Lung (tissue), 12 donors: ENCODE results near the gene COX7A2L. TPM values are rescaled to one million over a fixed set of nuclear protein-coding genes. Genes with fewer than 3 reads are reported as not detected.

ENCODE experiments used
- ATAC-seq: fragments of 200-7000 bp; cut with Tn5 transposase; one replicate; pipeline ENCODE4 v1.9.1; 2020; ENCODE audit warnings: moderate number of reproducible peaks; ENCODE audit not compliant: insufficient read depth, low FRiP score
- DNase-seq, 3 donors: peaks; one replicate each; pipeline ENCODE4 v3.0.0-alpha.2; 2013 to 2017
- H3K27ac ChIP-seq, 2 donors: one replicate each; pipeline ENCODE4 v1.5.1; 2013; ENCODE audit warnings: mild to moderate bottlenecking in 2 of 2, moderate library complexity in 2 of 2, control low read depth in 1 of 2, inconsistent platforms in 1 of 2, low read depth in 1 of 2, low read length in 1 of 2
- H3K27me3 ChIP-seq, 3 donors: one replicate each; pipeline ENCODE4 v1.5.1; 2013; ENCODE audit warnings: low read length in 2 of 3; ENCODE audit not compliant: control insufficient read depth in 3 of 3, insufficient read depth in 3 of 3
- H3K36me3 ChIP-seq, 4 donors: one replicate each; pipeline ENCODE4 v1.5.1; 2013; ENCODE audit warnings: low read length in 4 of 4, mild to moderate bottlenecking in 1 of 4, moderate library complexity in 1 of 4; ENCODE audit not compliant: control insufficient read depth in 4 of 4, insufficient read depth in 4 of 4
- H3K4me1 ChIP-seq, 5 donors: one replicate each; pipeline ENCODE4 v1.5.1; 2013; ENCODE audit warnings: low read length in 5 of 5, mild to moderate bottlenecking in 2 of 5, moderate library complexity in 1 of 5; ENCODE audit not compliant: control insufficient read depth in 5 of 5, insufficient read depth in 5 of 5
- H3K4me3 ChIP-seq: one replicate; pipeline ENCODE4 v1.5.1; 2013; ENCODE audit warnings: mild to moderate bottlenecking, control low read depth, moderate library complexity
- H3K9ac ChIP-seq, 2 donors: one replicate each; pipeline ENCODE4 v1.5.1; 2013; ENCODE audit warnings: low read length in 2 of 2, control low read depth in 1 of 2; ENCODE audit not compliant: insufficient read depth in 1 of 2
- H3K9me3 ChIP-seq, 4 donors: one replicate each; pipeline ENCODE4 v1.5.1; 2013; ENCODE audit warnings: low read length in 3 of 4, mild to moderate bottlenecking in 1 of 4, moderate library complexity in 1 of 4; ENCODE audit not compliant: control insufficient read depth in 4 of 4, insufficient read depth in 3 of 4
- WGBS, 2 donors: extraction: QIAGEN DNeasy Blood & Tissue Kit; methylation state at CpG; one replicate each; pipeline ENCODE4 v1.1.7; 2013; 5-methylcytosine and 5-hydroxymethylcytosine counted together
- polyA plus RNA-seq, 2 donors: library from polyadenylated mRNA; stranded (reverse); fragments of 200-250 nt; gene quantifications; one replicate each; pipeline ENCODE4 v1.2.1, GENCODE V29; 2013
- total RNA-seq, 2 donors: library from RNA; depleted of rRNA in 1 of 2; stranded (reverse); fragments of >200 nt in 1 of 2; gene quantifications; one replicate each; pipeline ENCODE4 v1.2.1, GENCODE V29; 2014 to 2021
- TF ChIP-seq, protein P1 (sequence below): IDR thresholded peaks from 2 replicates; pipeline ENCODE4 v1.5.1; 2012; ENCODE audit warnings: mild to moderate bottlenecking; ENCODE audit errors: control extremely low read depth, extremely low read depth
- donor health status: control.
- donor health status: control.
- donor health status: Bipolar disorder and iron deficiency.
- donor health status: healthy.
- donor health status: DM: yes; HTN: yes; CAD: no.

The COX7A2L gene
- total and polyA plus RNA-seq, 4 donors: 80.4 to 113 (median 103) TPM

- H3K36me3 ChIP-seq: peaks cover 10 to 65% (median 20%) of the 10 kb centered on the region in 4 donors
- H3K27ac ChIP-seq: no peak overlapping the region
- no peak overlapping the region for H3K9ac ChIP-seq
- no peaks in the 10 kb centered on the region for H3K9me3 ChIP-seq
- DNase-seq (peak in 2 of 3 donors; percentile 34 to 51), ATAC-seq (no peak)
- peaks cover 0 to 4% (median 0%) of the 10 kb centered on the region in 5 donors for H3K4me1 ChIP-seq
- WGBS, 2 donors: 75 to 77% methylated on average over 3 of the region's 3 CpGs
- no peak overlapping the region for H3K4me3 ChIP-seq
- no peaks in the 10 kb centered on the region for H3K27me3 ChIP-seq
- TF ChIP-seq, protein P1, sequence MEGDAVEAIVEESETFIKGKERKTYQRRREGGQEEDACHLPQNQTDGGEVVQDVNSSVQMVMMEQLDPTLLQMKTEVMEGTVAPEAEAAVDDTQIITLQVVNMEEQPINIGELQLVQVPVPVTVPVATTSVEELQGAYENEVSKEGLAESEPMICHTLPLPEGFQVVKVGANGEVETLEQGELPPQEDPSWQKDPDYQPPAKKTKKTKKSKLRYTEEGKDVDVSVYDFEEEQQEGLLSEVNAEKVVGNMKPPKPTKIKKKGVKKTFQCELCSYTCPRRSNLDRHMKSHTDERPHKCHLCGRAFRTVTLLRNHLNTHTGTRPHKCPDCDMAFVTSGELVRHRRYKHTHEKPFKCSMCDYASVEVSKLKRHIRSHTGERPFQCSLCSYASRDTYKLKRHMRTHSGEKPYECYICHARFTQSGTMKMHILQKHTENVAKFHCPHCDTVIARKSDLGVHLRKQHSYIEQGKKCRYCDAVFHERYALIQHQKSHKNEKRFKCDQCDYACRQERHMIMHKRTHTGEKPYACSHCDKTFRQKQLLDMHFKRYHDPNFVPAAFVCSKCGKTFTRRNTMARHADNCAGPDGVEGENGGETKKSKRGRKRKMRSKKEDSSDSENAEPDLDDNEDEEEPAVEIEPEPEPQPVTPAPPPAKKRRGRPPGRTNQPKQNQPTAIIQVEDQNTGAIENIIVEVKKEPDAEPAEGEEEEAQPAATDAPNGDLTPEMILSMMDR: peak; percentile 5
Measured at GRCh38 chr2:42328148-42328833, 32.7 kb downstream of the COX7A2L start.

GRCh38 chr2:42327125-42327524 lies 33.9 kb downstream of the COX7A2L start:
- TF ChIP-seq, protein P1: no peak
- Histone ChIP-seq H3K36me3 (peaks cover 9 to 57% (median 17%) of the 10 kb centered on the region in 4 donors), H3K27me3 (no peaks in the 10 kb centered on the region), H3K9ac (no peak overlapping the region), H3K27ac (no peak overlapping the region), H3K4me3 (no peak overlapping the region), H3K9me3 (no peaks in the 10 kb centered on the region), H3K4me1 (peaks cover 0 to 10% (median 0%) of the 10 kb centered on the region in 5 donors)
- 76 to 82% methylated on average over 4 of the region's 4 CpGs for WGBS, 2 donors
- ATAC-seq: no peak
- DNase-seq: peak in 1 of 3 donors; percentile 7

DNA sequence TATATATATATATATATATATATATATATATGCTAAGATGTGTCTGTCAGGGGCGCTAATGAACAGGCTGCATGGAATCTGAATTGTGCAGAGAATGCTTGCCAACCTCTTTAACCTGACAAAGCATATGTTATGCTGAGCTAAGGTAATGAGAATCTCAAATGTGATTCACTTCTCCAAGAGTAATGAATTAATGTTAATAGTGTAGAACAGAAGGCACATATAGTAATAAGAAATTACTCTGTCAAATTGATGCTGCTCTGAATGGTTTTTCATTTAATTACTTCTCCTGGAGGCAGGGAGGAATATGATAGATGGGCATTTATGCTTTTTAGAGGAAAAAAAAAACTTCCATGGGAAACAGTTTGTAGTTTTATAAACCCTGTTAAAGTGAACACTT lies 35.4 kb downstream of the COX7A2L start:
- Histone ChIP-seq H3K36me3 (peaks cover 7 to 55% (median 17%) of the 10 kb centered on the region in 4 donors), H3K4me1 (peaks cover 0 to 7% (median 0%) of the 10 kb centered on the region in 5 donors), H3K9ac (no peak overlapping the region), H3K27me3 (no peaks in the 10 kb centered on the region), H3K9me3 (no peaks in the 10 kb centered on the region), H3K27ac (no peak overlapping the region), H3K4me3 (no peak overlapping the region)
- DNase-seq (no peak), ATAC-seq (no peak)
- 91 to 96% methylated on average over 1 of the region's 1 CpG for WGBS, 2 donors
- TF ChIP-seq, protein P1: no peak
